Neural progenitor cell (in vitro differentiated cells): ENCODE data around the gene ZDHHC19. TPM values are rescaled to one million over a fixed set of nuclear protein-coding genes. Genes with fewer than 3 reads are reported as not detected.

Source experiments
- DNase-seq: peaks from one replicate; pipeline ENCODE4 v3.0.0-alpha.2; 2016; ENCODE audit warnings: low spot score
- H2AFZ ChIP-seq: fragments of 200-600 bp; sonication (generic); replicated peaks from 2 replicates; pipeline ENCODE4 v1.6.1; 2016; ENCODE audit warnings: antibody characterized with exemption
- H3F3A ChIP-seq: fragments of 200-600 bp; sonication (generic); 2 replicates; pipeline ENCODE4 v1.6.1; 2016; ENCODE audit warnings: antibody characterized with exemption, low read depth
- H3K27ac ChIP-seq: fragments of 200-600 bp; sonication (generic); 2 replicates; pipeline ENCODE4 v1.5.1; 2016; ENCODE audit warnings: mild to moderate bottlenecking
- H3K27me3 ChIP-seq: fragments of 200-600 bp; sonication (generic); 2 replicates; pipeline ENCODE4 v1.6.1; 2016; ENCODE audit warnings: mild to moderate bottlenecking, moderate library complexity
- H3K36me3 ChIP-seq: fragments of 200-600 bp; sonication (generic); 2 replicates; pipeline ENCODE4 v1.5.1; 2016
- H3K4me1 ChIP-seq: fragments of 200-600 bp; sonication (generic); 2 replicates; pipeline ENCODE4 v1.6.1; 2016; ENCODE audit warnings: mixed run types
- H3K4me2 ChIP-seq: fragments of 200-600 bp; sonication (generic); 2 replicates; pipeline ENCODE4 v1.6.1; 2016
- H3K4me3 ChIP-seq: fragments of 200-600 bp; sonication (generic); 2 replicates; pipeline ENCODE4 v1.5.1; 2016
- H3K79me2 ChIP-seq: fragments of 200-600 bp; sonication (generic); 2 replicates; pipeline ENCODE4 v1.6.1; 2016; ENCODE audit warnings: low read depth
- H3K9ac ChIP-seq: fragments of 200-600 bp; sonication (generic); 2 replicates; pipeline ENCODE4 v1.6.1; 2016
- H3K9me3 ChIP-seq: fragments of 200-600 bp; sonication (generic); 2 replicates; pipeline ENCODE4 v1.5.1; 2016; ENCODE audit warnings: low read depth
- H4K20me1 ChIP-seq: fragments of 200-600 bp; sonication (generic); 2 replicates; pipeline ENCODE4 v1.6.1; 2016; ENCODE audit warnings: low read depth
- H3K27ac Mint-ChIP-seq: 3 replicates; pipeline ENCODE4 v1.8.0; 2021; ENCODE audit warnings: mixed read lengths
- H3K27me3 Mint-ChIP-seq: 2 replicates; pipeline ENCODE4 v1.8.0; 2022; ENCODE audit warnings: low read depth, mild to moderate bottlenecking, inconsistent platforms, moderate library complexity, mixed read lengths; ENCODE audit not compliant: insufficient read depth
- H3K36me3 Mint-ChIP-seq: 3 replicates; pipeline ENCODE4 v1.8.0; 2021; ENCODE audit warnings: mixed read lengths
- H3K4me1 Mint-ChIP-seq: 3 replicates; pipeline ENCODE4 v1.8.0; 2021; ENCODE audit warnings: mixed read lengths
- H3K4me3 Mint-ChIP-seq: 3 replicates; pipeline ENCODE4 v1.8.0; 2021; ENCODE audit warnings: mild to moderate bottlenecking, moderate library complexity, mixed read lengths
- H3K9me3 Mint-ChIP-seq: 3 replicates; pipeline ENCODE4 v1.8.0; 2020; ENCODE audit warnings: mixed read lengths
- CTCF ChIP-seq: fragments of 200-600 bp; sonication (generic); IDR thresholded peaks from 2 replicates; pipeline ENCODE4 v1.5.1; 2017; ENCODE audit warnings: antibody characterized with exemption, mild to moderate bottlenecking
- EZH2 ChIP-seq: fragments of 200-600 bp; sonication (generic); IDR thresholded peaks from 2 replicates; pipeline ENCODE4 v1.6.1; 2017; ENCODE audit warnings: antibody characterized with exemption, mild to moderate bottlenecking, moderate library complexity
- EZH2phosphoT487 ChIP-seq: fragments of 200-600 bp; sonication (generic); IDR thresholded peaks from 2 replicates; pipeline ENCODE4 v1.6.1; 2017; ENCODE audit warnings: antibody characterized with exemption
- total RNA-seq: library from RNA; depleted of rRNA; stranded (reverse); fragments of >200 nt; gene quantifications from 2 replicates; pipeline ENCODE4 v1.2.3, GENCODE V29; 2015; ENCODE audit warnings: low replicate concordance

The ZDHHC19 gene
- total RNA-seq, 1 donor from 2014 or later, result not detected

- H4K20me1 ChIP-seq, result no peaks in the 10 kb centered on the region
- no peak for DNase-seq
- no peaks in the 10 kb centered on the region for H3K36me3 ChIP-seq
- H3F3A ChIP-seq, result peaks cover 5% of the 10 kb centered on the region
- H3K79me2 ChIP-seq, result no peaks in the 10 kb centered on the region
- Mint-ChIP-seq H3K9me3 (no peaks in the 10 kb centered on the region), H3K27ac (no peak overlapping the region), H3K36me3 (no peaks in the 10 kb centered on the region), H3K27me3 (peaks cover 12% of the 10 kb centered on the region), H3K4me1 (peaks cover 24% of the 10 kb centered on the region), H3K4me3 (no peak overlapping the region)
- H2AFZ ChIP-seq, result no peak overlapping the region
- H3K4me3 ChIP-seq, result no peak overlapping the region
- no peak overlapping the region for H3K9ac ChIP-seq
- H3K4me1 ChIP-seq, result no peaks in the 10 kb centered on the region
- no peaks in the 10 kb centered on the region for H3K27me3 ChIP-seq
- no peak for TF ChIP-seq EZH2
- TF ChIP-seq EZH2phosphoT487, result no peak
- TF ChIP-seq CTCF, result no peak
- H3K9me3 ChIP-seq, result no peaks in the 10 kb centered on the region
- no peak overlapping the region for H3K4me2 ChIP-seq
- H3K27ac ChIP-seq, result no peak overlapping the region
Measured at GRCh38 chr3:196163212-196163611, 48.0 kb downstream of the ZDHHC19 start.

- no peak overlapping the region for H2AFZ ChIP-seq
- H4K20me1 ChIP-seq, result no peaks in the 10 kb centered on the region
- H3K4me2 ChIP-seq, result no peak overlapping the region
- DNase-seq, result no peak
- H3K27ac ChIP-seq, result no peak overlapping the region
- H3K9me3 ChIP-seq, result no peaks in the 10 kb centered on the region
- no peaks in the 10 kb centered on the region for H3K36me3 ChIP-seq
- Mint-ChIP-seq H3K27ac (peak overlapping the region; percentile 42), H3K4me3 (peak overlapping the region; percentile 35), H3K36me3 (no peaks in the 10 kb centered on the region), H3K27me3 (peaks cover 12% of the 10 kb centered on the region), H3K9me3 (no peaks in the 10 kb centered on the region), H3K4me1 (peaks cover 24% of the 10 kb centered on the region)
- no peaks in the 10 kb centered on the region for H3K27me3 ChIP-seq
- no peaks in the 10 kb centered on the region for H3K4me1 ChIP-seq
- H3F3A ChIP-seq, result peaks cover 5% of the 10 kb centered on the region
- no peaks in the 10 kb centered on the region for H3K79me2 ChIP-seq
- TF ChIP-seq EZH2 (no peak), EZH2phosphoT487 (no peak), CTCF (no peak)
- H3K9ac ChIP-seq, result no peak overlapping the region
- H3K4me3 ChIP-seq, result no peak overlapping the region
Measured at GRCh38 chr3:196162679-196163078, 48.5 kb downstream of the ZDHHC19 start.

GRCh38 chr3:196159952-196160804, 51.0 kb downstream of the ZDHHC19 start:
- no peak overlapping the region for H2AFZ ChIP-seq
- H3K79me2 ChIP-seq, result no peaks in the 10 kb centered on the region
- H3K4me1 ChIP-seq, result peaks cover 8% of the 10 kb centered on the region
- Mint-ChIP-seq H3K4me3 (peak overlapping the region; percentile 64), H3K9me3 (no peaks in the 10 kb centered on the region), H3K27me3 (peaks cover 7% of the 10 kb centered on the region), H3K36me3 (no peaks in the 10 kb centered on the region), H3K4me1 (peaks cover 17% of the 10 kb centered on the region), H3K27ac (peak overlapping the region; percentile 90)
- peaks cover 5% of the 10 kb centered on the region for H3F3A ChIP-seq
- no peaks in the 10 kb centered on the region for H4K20me1 ChIP-seq
- no peak overlapping the region for H3K4me3 ChIP-seq
- DNase-seq, result no peak
- H3K9me3 ChIP-seq, result no peaks in the 10 kb centered on the region
- no peak overlapping the region for H3K4me2 ChIP-seq
- TF ChIP-seq EZH2, result no peak
- TF ChIP-seq CTCF, result no peak
- TF ChIP-seq EZH2phosphoT487, result no peak
- no peaks in the 10 kb centered on the region for H3K27me3 ChIP-seq
- no peak overlapping the region for H3K27ac ChIP-seq
- H3K36me3 ChIP-seq, result no peaks in the 10 kb centered on the region
- no peak overlapping the region for H3K9ac ChIP-seq
